WTC11 (cell line): Measurements from ENCODE around the gene POU2F3. TPM values are rescaled to one million over a fixed set of nuclear protein-coding genes. Genes with fewer than 3 reads are reported as not detected.

Experiments used
- ATAC-seq: fragments of 200-7000 bp; cut with Tn5 transposase; 2 replicates; pipeline ENCODE4 v1.10.0; 2021; ENCODE audit warnings: mild to moderate bottlenecking, moderate library complexity
- CTCF ChIA-PET: fragments of 300-600 bp; sonication (Branson Sonifier 250); formaldehyde crosslinking; loops from one replicate; lab custom pipeline; 2021; ENCODE audit warnings: antibody characterized with exemption; lab: Charles Lee
- POLR2A ChIA-PET: fragments of 350-600 bp; sonication (Branson Sonifier 250); formaldehyde crosslinking; loops from one replicate; lab custom pipeline; 2021; ENCODE audit warnings: antibody characterized with exemption; lab: Charles Lee
- DNase-seq: peaks from one replicate; pipeline ENCODE4 v3.0.0; 2021; ENCODE audit warnings: low spot score
- H3K27ac Mint-ChIP-seq: 2 replicates; pipeline ENCODE4 v1.8.0; 2021; ENCODE audit warnings: mixed read lengths
- H3K27me3 Mint-ChIP-seq: 2 replicates; pipeline ENCODE4 v1.8.0; 2021; ENCODE audit warnings: low read depth, mild to moderate bottlenecking, moderate library complexity, mixed read lengths
- H3K36me3 Mint-ChIP-seq: 2 replicates; pipeline ENCODE4 v1.8.0; 2021; ENCODE audit warnings: mixed read lengths
- H3K4me1 Mint-ChIP-seq: 2 replicates; pipeline ENCODE4 v1.8.0; 2022; ENCODE audit warnings: mixed read lengths
- H3K4me3 Mint-ChIP-seq: 2 replicates; pipeline ENCODE4 v1.8.0; 2021; ENCODE audit warnings: mild to moderate bottlenecking, moderate library complexity, mixed read lengths
- H3K9me3 Mint-ChIP-seq: 2 replicates; pipeline ENCODE4 v1.8.0; 2021; ENCODE audit warnings: mixed read lengths
- CBFB ChIP-seq: sonication (generic); formaldehyde crosslinking; IDR thresholded peaks from 2 replicates; pipeline ENCODE4 v1.8.1; 2022; ENCODE audit warnings: mild to moderate bottlenecking, low read depth, missing genetic modification reagents
- FOXP1 ChIP-seq: sonication (generic); formaldehyde crosslinking; IDR thresholded peaks from 2 replicates; pipeline ENCODE4 v1.8.0; 2022; ENCODE audit warnings: missing genetic modification reagents, mild to moderate bottlenecking, moderate library complexity, borderline replicate concordance
- FOXP4 ChIP-seq: sonication (generic); formaldehyde crosslinking; IDR thresholded peaks from 2 replicates; pipeline ENCODE4 v1.8.0; 2022; ENCODE audit warnings: mild to moderate bottlenecking, missing genetic modification reagents
- GABPB1 ChIP-seq: sonication (generic); formaldehyde crosslinking; IDR thresholded peaks from 2 replicates; pipeline ENCODE4 v1.8.1; 2023; ENCODE audit warnings: mild to moderate bottlenecking, missing genetic modification reagents
- GTF2I ChIP-seq: fragments of 250-450 bp; sonication (Bioruptor Pico); conservative IDR thresholded peaks from 2 replicates; pipeline ENCODE4 v1.4.0; 2021; ENCODE audit warnings: mild to moderate bottlenecking
- HMGA2 ChIP-seq: fragments of 250-450 bp; sonication (Bioruptor Pico); IDR thresholded peaks from 2 replicates; pipeline ENCODE4 v1.4.0; 2021; ENCODE audit warnings: mild to moderate bottlenecking, moderate library complexity
- HMGXB4 ChIP-seq: sonication (generic); formaldehyde crosslinking; IDR thresholded peaks from 2 replicates; pipeline ENCODE4 v1.8.1; 2023; ENCODE audit warnings: mild to moderate bottlenecking, moderate library complexity, missing genetic modification reagents
- JUN ChIP-seq: sonication (generic); formaldehyde crosslinking; IDR thresholded peaks from 2 replicates; pipeline ENCODE4 v1.8.0; 2023; ENCODE audit warnings: mild to moderate bottlenecking, missing genetic modification reagents
- NR1H2 ChIP-seq: sonication (generic); formaldehyde crosslinking; IDR thresholded peaks from 2 replicates; pipeline ENCODE4 v1.9.0; 2021; ENCODE audit warnings: mild to moderate bottlenecking, moderate library complexity, missing genetic modification reagents
- SMAD3 ChIP-seq: sonication (generic); formaldehyde crosslinking; IDR thresholded peaks from 2 replicates; pipeline ENCODE4 v1.8.0; 2022; ENCODE audit warnings: missing genetic modification reagents, mild to moderate bottlenecking, borderline replicate concordance
- STAT6 ChIP-seq: sonication (generic); formaldehyde crosslinking; conservative IDR thresholded peaks from 2 replicates; pipeline ENCODE4 v1.8.1; 2023; ENCODE audit warnings: mild to moderate bottlenecking, low read depth, missing genetic modification reagents, moderate library complexity
- USF1 ChIP-seq: sonication (generic); formaldehyde crosslinking; IDR thresholded peaks from 2 replicates; pipeline ENCODE4 v1.8.0; 2022; ENCODE audit warnings: mild to moderate bottlenecking, missing genetic modification reagents
- ZBTB21 ChIP-seq: sonication (generic); formaldehyde crosslinking; IDR thresholded peaks from 2 replicates; pipeline ENCODE4 v1.8.1; 2023; ENCODE audit warnings: mild to moderate bottlenecking, missing genetic modification reagents, borderline replicate concordance
- ZNF121 ChIP-seq: sonication (generic); formaldehyde crosslinking; IDR thresholded peaks from 2 replicates; pipeline ENCODE4 v1.8.0; 2023; ENCODE audit warnings: missing genetic modification reagents
- ZNF232 ChIP-seq: sonication (generic); formaldehyde crosslinking; IDR thresholded peaks from 2 replicates; pipeline ENCODE4 v1.8.0; 2022; ENCODE audit warnings: mild to moderate bottlenecking, missing genetic modification reagents
- ZNF317 ChIP-seq: sonication (generic); formaldehyde crosslinking; IDR thresholded peaks from 2 replicates; pipeline ENCODE4 v1.8.1; 2023; ENCODE audit warnings: low read depth, mild to moderate bottlenecking, moderate library complexity, missing genetic modification reagents, borderline replicate concordance
- ZNF423 ChIP-seq: fragments of 250-450 bp; sonication (Bioruptor Pico); IDR thresholded peaks from 2 replicates; pipeline ENCODE4 v2.1.2; 2022; ENCODE audit warnings: mild to moderate bottlenecking, moderate library complexity
- ZSCAN18 ChIP-seq: fragments of 250-450 bp; sonication (Bioruptor Pico); IDR thresholded peaks from 2 replicates; pipeline ENCODE4 v2.1.2; 2022; ENCODE audit warnings: mild to moderate bottlenecking, moderate library complexity
- total RNA-seq: library from RNA; stranded (reverse); gene quantifications from 3 replicates; pipeline ENCODE4 v1.2.3, GENCODE V29; 2021

The POU2F3 gene
- total RNA-seq, 1 experiment from 2014 or later = 0.61 TPM

GRCh38 chr11:120354779-120355178 is 114.8 kb downstream of the POU2F3 start:
- DNase-seq = no peak
- Mint-ChIP-seq H3K27ac (no peak overlapping the region; the same call in 1 of the 2 replicates), H3K36me3 (peaks cover 5% of the 10 kb centered on the region; the same call in 1 of the 2 replicates), H3K27me3 (no peaks in the 10 kb centered on the region), H3K4me1 (peaks cover 26% of the 10 kb centered on the region), H3K9me3 (peaks cover 5% of the 10 kb centered on the region), H3K4me3 (no peak overlapping the region)
- ChIA-PET CTCF (interaction anchor here (0.9 kb wide), 1 partner anchor 74 kb away, joined by 3 read pairs; no protein-coding TSS in a partner anchor), POLR2A (no interaction called here)
- TF ChIP-seq ZNF121 = no peak
- TF ChIP-seq ZNF317 = 0 out of 2 replicates have a peak, but pooled peaks have one; percentile 46
- ATAC-seq = no peak

GRCh38 chr11:120357620-120358019 is 117.7 kb downstream of the POU2F3 start:
- ATAC-seq (no peak), DNase-seq (no peak)
- no peak for TF ChIP-seq ZNF232 (CRISPR knock-in tag)
- no peak for TF ChIP-seq FOXP1 (CRISPR knock-in tag)
- TF ChIP-seq ZNF317 = no peak
- no peak for TF ChIP-seq ZSCAN18 (CRISPR knock-in tag)
- TF ChIP-seq ZNF423 (CRISPR knock-in tag) = no peak
- no peak for TF ChIP-seq ZBTB21 (CRISPR knock-in tag)
- TF ChIP-seq USF1 (CRISPR knock-in tag) = no peak
- TF ChIP-seq GTF2I (CRISPR knock-in tag) = no peak
- TF ChIP-seq SMAD3 = no peak
- no peak for TF ChIP-seq GABPB1 (CRISPR knock-in tag)
- TF ChIP-seq HMGA2 (CRISPR knock-in tag) = no peak
- no peak for TF ChIP-seq CBFB (CRISPR knock-in tag)
- no peak for TF ChIP-seq FOXP4 (CRISPR knock-in tag)
- no peak for TF ChIP-seq NR1H2 (CRISPR knock-in tag)
- TF ChIP-seq JUN (CRISPR knock-in tag) = no peak
- TF ChIP-seq STAT6 (CRISPR knock-in tag) = no peak
- TF ChIP-seq HMGXB4 (CRISPR knock-in tag) = no peak
- Mint-ChIP-seq H3K4me1 (peaks cover 20% of the 10 kb centered on the region), H3K27me3 (no peaks in the 10 kb centered on the region), H3K36me3 (peaks cover 16% of the 10 kb centered on the region), H3K27ac (no peak overlapping the region), H3K4me3 (no peak overlapping the region), H3K9me3 (peaks cover 14% of the 10 kb centered on the region)
- ChIA-PET POLR2A (no interaction called here), CTCF (no interaction called here)
